Natural killer cell treated with Interleukin-12 subunit alpha and Interleukin-12 subunit beta and Interleukin-15 and Interleukin-18, amount 100 ng/mL, for 72 hours (primary cell): ENCODE results near the gene WASHC2A. TPM values are rescaled to one million over a fixed set of nuclear protein-coding genes. Genes with fewer than 3 reads are reported as not detected.
"Not testable (repeated sequence)": the region's sequence is repeated elsewhere in the genome, so short reads cannot be mapped to it uniquely, and the experiment has no call there.

ENCODE experiments used
- ATAC-seq, 2 donors: fragments of 150-1000 bp; cut with Tn5 transposase in 1 of 2; sonication (Bioruptor Pico), chemical (Tn5 transposase) in 1 of 2; 2 replicates each; pipeline ENCODE4 v1.10.0; 2021
- DNase-seq: peaks from one replicate; pipeline ENCODE4 v3.0.0; 2022; ENCODE audit warnings: low spot score
- H3K27ac Mint-ChIP-seq, 2 donors: 1 replicate in 1 of 2; 2 replicates in 1 of 2; pipeline ENCODE4 v1.8.0; 2022; ENCODE audit warnings: mixed read lengths in 2 of 2, mild to moderate bottlenecking in 1 of 2, moderate library complexity in 1 of 2
- H3K27me3 Mint-ChIP-seq, 2 donors: 1 replicate in 1 of 2; 2 replicates in 1 of 2; pipeline ENCODE4 v1.8.0; 2022; ENCODE audit warnings: mixed read lengths in 2 of 2
- H3K36me3 Mint-ChIP-seq: one replicate; pipeline ENCODE4 v1.8.0; 2022; ENCODE audit warnings: mixed read lengths
- H3K4me1 Mint-ChIP-seq, 2 donors: 1 replicate in 1 of 2; 2 replicates in 1 of 2; pipeline ENCODE4 v1.8.0; 2022; ENCODE audit warnings: low read depth in 2 of 2, mixed read lengths in 2 of 2, mild to moderate bottlenecking in 1 of 2
- H3K4me3 Mint-ChIP-seq: one replicate; pipeline ENCODE4 v1.8.0; 2022; ENCODE audit warnings: mixed read lengths
- H3K9me3 Mint-ChIP-seq: 2 replicates; pipeline ENCODE4 v1.8.0; 2022; ENCODE audit warnings: mixed read lengths
- total RNA-seq, 2 donors: library from RNA; stranded (reverse); gene quantifications; one replicate each; pipeline ENCODE4 v1.2.3, GENCODE V29; 2022

WASHC2A gene
- total RNA-seq, 2 donors from 2014 or later, result 26.6 to 40.5 TPM

DNA sequence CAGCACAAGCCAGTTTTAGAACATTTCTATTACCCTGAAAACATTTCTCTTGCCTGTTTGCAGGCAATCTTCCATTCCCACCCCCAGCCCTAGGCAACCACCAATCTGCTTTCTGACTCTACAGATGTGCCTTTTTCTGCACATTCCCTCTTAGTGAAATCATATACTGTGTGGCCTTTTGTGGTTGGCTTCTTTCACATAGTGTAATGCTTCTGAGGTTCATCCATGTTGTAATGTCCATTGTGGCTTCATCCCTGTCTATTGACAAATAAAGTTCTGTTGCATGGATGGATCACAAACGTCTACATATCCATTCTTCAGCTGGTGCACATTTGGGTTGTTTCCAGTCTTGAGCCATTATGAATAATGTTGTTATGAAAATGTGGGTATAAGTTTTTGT, 77.8 kb downstream of the WASHC2A start:
- DNase-seq, H3K36me3 Mint-ChIP-seq, H3K9me3 Mint-ChIP-seq, H3K27me3 Mint-ChIP-seq, H3K4me1 Mint-ChIP-seq, ATAC-seq, H3K4me3 Mint-ChIP-seq, H3K27ac Mint-ChIP-seq: not testable (repeated sequence)

DNA sequence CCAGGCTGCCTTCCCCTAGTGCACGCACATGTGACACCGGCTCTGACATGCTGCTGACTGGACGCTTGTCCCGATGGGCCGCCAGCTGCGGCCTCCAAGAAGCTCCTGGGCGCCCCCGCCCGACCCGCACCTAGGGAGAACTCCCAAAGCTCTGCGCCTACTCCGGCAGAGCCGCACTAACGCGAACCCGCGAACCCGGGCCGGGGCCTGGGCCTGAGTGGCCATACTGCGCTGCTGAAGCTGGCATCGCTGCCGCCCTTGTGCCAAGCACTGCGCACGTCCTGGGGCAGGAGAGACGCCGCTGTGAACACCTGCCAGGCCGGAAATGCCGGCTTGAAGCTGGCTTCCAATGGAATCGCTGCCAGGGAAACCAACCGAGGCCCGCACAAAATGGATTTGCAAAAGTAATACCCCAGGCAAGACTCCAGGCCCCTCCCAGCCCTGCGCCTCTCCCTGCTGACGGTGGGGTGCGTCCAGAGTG, 85.1 kb downstream of the WASHC2A start:
- ATAC-seq, result no peak
- no peaks in the 10 kb centered on the region for H3K36me3 Mint-ChIP-seq
- DNase-seq, result no peak
- no peak overlapping the region for H3K27ac Mint-ChIP-seq
- no peaks in the 10 kb centered on the region for H3K4me1 Mint-ChIP-seq
- H3K4me3 Mint-ChIP-seq, result no peak overlapping the region
- H3K9me3 Mint-ChIP-seq, result no peaks in the 10 kb centered on the region
- H3K27me3 Mint-ChIP-seq, result peaks cover 6 to 18% of the 10 kb centered on the region in 2 donors

DNA sequence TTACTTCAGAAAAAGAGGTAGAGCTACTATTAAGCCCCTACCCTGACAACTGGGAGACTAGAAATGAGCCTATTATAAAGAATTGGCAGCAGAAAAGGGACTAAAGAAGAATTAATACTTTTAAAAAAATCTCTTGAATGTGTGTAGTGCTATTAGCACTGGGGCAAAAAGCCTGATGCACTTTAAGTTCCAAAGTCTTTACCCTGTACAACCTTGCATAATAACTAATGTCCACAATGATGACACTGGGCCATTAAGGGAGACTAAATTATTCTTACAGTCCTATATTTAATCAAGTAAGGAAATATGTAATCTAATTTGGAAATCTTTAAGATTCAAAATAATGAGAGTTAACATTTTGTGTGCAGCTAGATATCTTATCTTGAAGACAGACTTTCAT, 90.1 kb downstream of the WASHC2A start:
- H3K9me3 Mint-ChIP-seq, ATAC-seq, H3K4me1 Mint-ChIP-seq, H3K4me3 Mint-ChIP-seq, DNase-seq, H3K27ac Mint-ChIP-seq, H3K36me3 Mint-ChIP-seq: not testable (repeated sequence)
- peaks cover 13 to 21% of the 10 kb centered on the region in 2 donors for H3K27me3 Mint-ChIP-seq

DNA sequence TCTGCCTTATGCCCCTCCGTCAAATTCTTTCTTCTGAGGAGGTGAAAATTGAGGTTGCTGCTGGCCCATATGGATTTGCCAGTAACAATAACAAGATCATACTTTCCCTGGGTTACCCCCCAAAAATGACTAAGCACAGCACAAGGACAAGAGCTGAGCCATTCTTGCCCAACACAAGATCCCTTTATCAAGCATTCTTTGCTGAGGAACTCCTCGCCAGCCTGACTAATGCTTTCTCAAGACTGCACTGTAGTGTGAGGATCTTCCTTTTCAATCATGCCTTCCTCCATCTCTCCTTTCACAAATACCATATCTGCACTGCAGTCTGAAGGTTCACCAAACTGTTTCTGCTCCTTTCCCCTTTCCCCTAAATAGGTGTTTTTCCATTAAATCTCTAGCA, 92.1 kb downstream of the WASHC2A start:
- H3K9me3 Mint-ChIP-seq, H3K4me3 Mint-ChIP-seq, H3K27ac Mint-ChIP-seq, ATAC-seq, H3K36me3 Mint-ChIP-seq, DNase-seq, H3K4me1 Mint-ChIP-seq: not testable (repeated sequence)
- peaks cover 10 to 16% of the 10 kb centered on the region in 2 donors for H3K27me3 Mint-ChIP-seq

DNA sequence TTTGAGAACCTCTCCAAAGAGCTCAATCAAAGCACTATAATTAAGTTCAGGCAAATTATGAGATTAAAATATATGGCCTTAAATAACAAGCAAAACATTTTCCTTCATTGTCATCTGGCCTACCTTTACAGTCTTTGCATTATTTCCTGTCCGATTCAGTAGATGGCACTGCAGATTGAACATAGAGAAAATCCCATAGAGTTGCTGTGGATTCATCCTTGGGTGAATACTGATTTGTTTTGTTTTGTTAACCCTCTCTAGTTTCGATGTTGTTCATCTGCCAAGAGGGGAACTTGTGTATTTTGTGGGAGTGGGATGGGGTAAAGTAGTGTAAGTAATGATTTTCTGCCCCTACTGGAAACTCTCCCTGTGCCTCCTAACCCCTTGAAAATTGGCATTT, 97.3 kb downstream of the WASHC2A start:
- not testable (repeated sequence) for H3K36me3 Mint-ChIP-seq

DNA sequence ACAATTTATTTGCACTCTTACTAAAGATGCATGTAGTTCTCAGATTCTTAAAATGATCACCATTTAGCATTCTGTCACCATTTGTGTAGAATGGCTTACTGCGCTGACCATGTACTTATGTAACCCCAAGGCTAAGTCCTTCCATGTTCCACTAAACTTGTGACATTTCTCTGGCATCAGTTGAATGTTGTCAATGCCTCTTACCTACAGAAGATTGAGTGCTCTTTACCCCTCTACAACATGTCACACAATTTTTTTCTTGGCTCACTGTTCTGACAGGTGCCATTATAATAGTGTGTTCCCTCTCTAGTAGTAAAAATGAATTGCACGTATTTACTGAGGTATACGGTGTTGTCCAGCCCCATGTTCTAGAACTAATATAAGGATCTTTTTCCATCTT, 100.1 kb downstream of the WASHC2A start:
- H3K27ac Mint-ChIP-seq, H3K4me1 Mint-ChIP-seq, H3K36me3 Mint-ChIP-seq, H3K4me3 Mint-ChIP-seq, ATAC-seq, DNase-seq, H3K9me3 Mint-ChIP-seq: not testable (repeated sequence)
- peaks cover 10 to 12% of the 10 kb centered on the region in 2 donors for H3K27me3 Mint-ChIP-seq

More for the DNA sequence above, 97.3 kb downstream of the WASHC2A start:
- DNase-seq, H3K4me3 Mint-ChIP-seq, H3K27me3 Mint-ChIP-seq, H3K9me3 Mint-ChIP-seq, ATAC-seq, H3K4me1 Mint-ChIP-seq, H3K27ac Mint-ChIP-seq: not testable (repeated sequence)

DNA sequence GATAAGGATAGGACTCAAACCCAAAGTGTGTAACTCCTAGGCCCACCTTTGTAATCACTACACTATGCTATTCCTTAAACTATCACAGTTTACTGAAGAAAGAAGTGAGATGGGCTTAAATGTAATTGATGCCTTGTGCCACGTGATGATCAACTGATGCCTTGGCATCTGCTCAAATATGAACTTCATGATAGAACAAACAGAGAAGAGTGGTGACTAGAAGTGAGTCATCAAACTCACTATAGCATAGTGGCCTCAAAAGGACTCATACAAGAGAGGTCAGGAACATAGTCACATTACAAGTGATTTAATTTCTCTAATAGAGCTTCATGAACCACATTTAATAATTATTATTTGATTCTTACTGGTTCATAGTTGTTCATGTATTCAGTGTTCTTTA, 101.8 kb downstream of the WASHC2A start:
- H3K9me3 Mint-ChIP-seq, H3K4me3 Mint-ChIP-seq, H3K4me1 Mint-ChIP-seq, DNase-seq, H3K36me3 Mint-ChIP-seq, ATAC-seq, H3K27ac Mint-ChIP-seq: not testable (repeated sequence)
- peaks cover 10 to 12% of the 10 kb centered on the region in 2 donors for H3K27me3 Mint-ChIP-seq

DNA sequence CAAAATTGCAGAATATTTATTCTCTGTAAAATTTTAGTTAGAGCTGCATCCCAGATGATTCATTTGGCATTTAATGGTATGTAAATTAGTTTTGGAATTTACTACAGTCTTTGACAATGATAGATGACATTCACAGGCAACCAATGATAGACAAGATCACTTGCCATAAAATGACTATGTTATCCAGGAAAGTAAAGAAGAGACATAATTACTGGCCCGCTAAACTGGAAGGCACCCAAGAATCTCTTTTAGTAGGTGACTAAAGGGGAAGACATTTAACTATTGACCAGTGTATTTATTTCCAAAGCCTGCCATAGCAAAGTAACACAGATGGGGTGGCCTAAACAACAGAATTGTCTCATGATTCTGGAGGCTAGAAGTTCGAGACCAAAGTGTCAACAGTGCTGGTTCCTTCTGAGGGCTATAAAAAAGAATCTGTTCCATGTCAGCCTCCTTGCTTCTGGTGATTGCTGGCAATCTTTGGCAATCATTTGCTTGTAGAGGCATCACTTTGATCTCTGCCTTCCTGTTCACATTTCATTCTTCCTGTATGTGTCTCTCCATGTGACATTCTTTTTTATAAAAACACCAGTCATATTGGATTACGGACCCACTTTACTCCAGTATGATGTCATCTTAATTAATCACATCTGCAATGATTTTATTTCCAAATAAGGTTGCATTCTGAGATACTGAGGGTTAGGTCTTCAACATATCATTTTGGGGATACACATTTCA, 107.2 kb downstream of the WASHC2A start:
- ATAC-seq, H3K9me3 Mint-ChIP-seq: not testable (repeated sequence)

More for the DNA sequence above, 107.2 kb downstream of the WASHC2A start:
- not testable (repeated sequence) for H3K27ac Mint-ChIP-seq, H3K4me3 Mint-ChIP-seq, H3K36me3 Mint-ChIP-seq, DNase-seq, H3K4me1 Mint-ChIP-seq
- peaks cover 12 to 21% of the 10 kb centered on the region in 2 donors for H3K27me3 Mint-ChIP-seq

Other genes starting within 250 kb of the WASHC2A start
- gene PARG, start 125.9 kb upstream of the WASHC2A start, total RNA-seq, result 10 to 100 TPM; 37.2 to 47.0 TPM
- 10 to 100 TPM; 24.1 to 51.8 TPM for gene TIMM23B, start 125.9 kb upstream of the WASHC2A start, total RNA-seq
- 10 to 100 TPM; 17.9 to 46.1 TPM for gene AGAP6, start 79.5 kb upstream of the WASHC2A start, total RNA-seq
- 1 to 10 TPM; 6.0 to 6.1 TPM for gene ASAH2, start 183.6 kb downstream of the WASHC2A start, total RNA-seq